Body of pancreas (tissue), 4 donors: ENCODE measurements around the gene USP5. TPM values are rescaled to one million over a fixed set of nuclear protein-coding genes. Genes with fewer than 3 reads are reported as not detected.

Experiments used
- ATAC-seq: fragments of 150-250 bp; one replicate; pipeline ENCODE4 v1.9.1; 2016
- DNase-seq, 4 donors: peaks; one replicate each; pipeline ENCODE4 v3.0.0-alpha.2; 2019
- H3K27ac ChIP-seq, 4 donors: fragments of 200-600 bp; sonication (generic); 1 replicate in 3 of 4; 2 replicates in 1 of 4; pipeline versions ENCODE4 v1.5.1 to v1.6.1; 2016 to 2019; ENCODE audit warnings: mild to moderate bottlenecking in 1 of 4, mixed read lengths in 1 of 4, moderate library complexity in 1 of 4
- H3K27me3 ChIP-seq, 2 donors: fragments of 200-600 bp; sonication (generic); one replicate each; pipeline ENCODE4 v1.6.0; 2016; ENCODE audit warnings: mild to moderate bottlenecking in 1 of 2
- H3K36me3 ChIP-seq, 2 donors: fragments of 200-600 bp; sonication (generic); replicated peaks in 1 of 2; 2 replicates each; pipeline ENCODE4 v1.5.1; 2016; ENCODE audit warnings: low read depth in 2 of 2; ENCODE audit not compliant: insufficient read depth in 1 of 2
- H3K4me1 ChIP-seq: fragments of 200-600 bp; sonication (generic); one replicate; pipeline ENCODE4 v1.6.0; 2016
- H3K4me3 ChIP-seq, 2 donors: fragments of 200-600 bp; sonication (generic); 1 replicate in 1 of 2; 2 replicates in 1 of 2; pipeline ENCODE4 v1.5.1; 2016 to 2019
- H3K9me3 ChIP-seq, 3 donors: fragments of 200-600 bp; sonication (generic); 1 replicate in 2 of 3; 2 replicates in 1 of 3; pipeline ENCODE4 v1.5.1; 2016
- POLR2A ChIP-seq, 3 donors: fragments of 450-650 bp; IDR thresholded peaks; one replicate each; pipeline ENCODE4 v1.6.1; 2016; ENCODE audit warnings: antibody characterized with exemption in 3 of 3, mild to moderate bottlenecking in 2 of 3
- WGBS, 2 donors: methylation state at CpG; one replicate each; pipeline ENCODE4 v1.1.5; 2017; 5-methylcytosine and 5-hydroxymethylcytosine counted together
- intact Hi-C: fragments of 100-400 bp; cut with DNase I; formaldehyde crosslinking; loops from one replicate; pipeline ENCODE4 v1.15.1; 2023
- total RNA-seq, 2 donors: library from RNA; depleted of rRNA; stranded (reverse); fragments of >200 nt; gene quantifications; one replicate each; pipeline ENCODE4 v1.1.0, GENCODE V29; 2016
- TF ChIP-seq, protein P1 (sequence below), 7 experiments: fragments of 450-650 bp in 4 of 7; fragments of 200-600 bp in 3 of 7; sonication (generic) in 3 of 7; IDR thresholded peaks; one replicate each; pipeline ENCODE4 v1.5.1; 2016 to 2019; ENCODE audit warnings: antibody characterized with exemption in 7 of 7

USP5 gene
- total RNA-seq, 2 donors from 2014 or later, result 18.2 to 60.6 TPM

DNA sequence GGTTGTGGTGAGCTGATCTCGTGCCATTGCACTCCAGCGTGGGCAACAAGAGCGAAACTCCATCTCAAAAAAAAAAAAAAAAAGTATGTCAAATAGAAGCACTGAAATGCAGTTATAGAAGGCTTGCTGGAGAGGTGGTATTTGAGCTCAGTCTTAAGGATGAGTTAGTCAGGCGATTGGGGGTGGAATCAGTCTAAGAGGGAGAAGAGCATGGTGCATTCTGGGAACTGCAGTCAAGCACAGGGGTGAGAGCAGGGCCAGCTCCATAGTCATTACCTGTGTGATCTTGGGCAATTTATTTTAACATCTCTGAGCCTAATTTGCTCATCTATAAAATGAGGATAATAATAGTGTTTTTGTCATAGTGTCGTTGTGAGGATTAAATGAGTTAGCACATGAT, 17.1 kb upstream of the USP5 start:
- Histone ChIP-seq H3K27ac (no peak overlapping the region), H3K9me3 (no peaks in the 10 kb centered on the region), H3K4me3 (no peak overlapping the region), H3K27me3 (no peaks in the 10 kb centered on the region), H3K36me3 (no peaks in the 10 kb centered on the region), H3K4me1 (peaks cover 5% of the 10 kb centered on the region)
- DNase-seq (no peak), ATAC-seq (no peak)
- no peak for TF ChIP-seq POLR2A (IDR thresholded peaks at IDR 0.05)
- TF ChIP-seq, protein P1, sequence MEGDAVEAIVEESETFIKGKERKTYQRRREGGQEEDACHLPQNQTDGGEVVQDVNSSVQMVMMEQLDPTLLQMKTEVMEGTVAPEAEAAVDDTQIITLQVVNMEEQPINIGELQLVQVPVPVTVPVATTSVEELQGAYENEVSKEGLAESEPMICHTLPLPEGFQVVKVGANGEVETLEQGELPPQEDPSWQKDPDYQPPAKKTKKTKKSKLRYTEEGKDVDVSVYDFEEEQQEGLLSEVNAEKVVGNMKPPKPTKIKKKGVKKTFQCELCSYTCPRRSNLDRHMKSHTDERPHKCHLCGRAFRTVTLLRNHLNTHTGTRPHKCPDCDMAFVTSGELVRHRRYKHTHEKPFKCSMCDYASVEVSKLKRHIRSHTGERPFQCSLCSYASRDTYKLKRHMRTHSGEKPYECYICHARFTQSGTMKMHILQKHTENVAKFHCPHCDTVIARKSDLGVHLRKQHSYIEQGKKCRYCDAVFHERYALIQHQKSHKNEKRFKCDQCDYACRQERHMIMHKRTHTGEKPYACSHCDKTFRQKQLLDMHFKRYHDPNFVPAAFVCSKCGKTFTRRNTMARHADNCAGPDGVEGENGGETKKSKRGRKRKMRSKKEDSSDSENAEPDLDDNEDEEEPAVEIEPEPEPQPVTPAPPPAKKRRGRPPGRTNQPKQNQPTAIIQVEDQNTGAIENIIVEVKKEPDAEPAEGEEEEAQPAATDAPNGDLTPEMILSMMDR (IDR thresholded peaks at IDR 0.05), result no peak
- WGBS, 2 donors, result 52 to 77% methylated on average over 3 to 5 of the region's 5 CpGs
- intact Hi-C loops, result loop anchor here (5.0 kb wide), 1 partner anchor 88 kb away; no protein-coding TSS in a partner anchor

DNA sequence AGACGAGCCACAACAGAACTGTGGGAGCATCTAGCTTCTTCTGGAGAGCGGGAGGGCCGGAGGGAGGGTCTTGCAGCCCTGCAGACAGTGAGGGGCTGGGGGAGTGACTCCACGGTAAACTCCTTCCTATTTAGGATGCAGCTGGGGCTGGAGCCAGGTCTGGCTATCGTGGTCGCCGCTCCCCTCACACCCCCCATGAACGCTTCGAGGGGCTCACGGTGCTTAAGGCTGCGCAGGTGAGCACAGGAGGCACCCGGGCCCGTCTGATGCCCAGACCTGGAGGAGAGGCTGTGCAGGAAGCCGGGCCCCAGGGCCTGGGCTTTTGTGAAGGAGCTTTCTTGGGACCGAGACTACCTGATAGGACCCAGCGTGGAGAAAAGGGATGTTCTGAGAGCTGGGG, 15.1 kb upstream of the USP5 start:
- Histone ChIP-seq H3K27ac (no peak overlapping the region), H3K27me3 (no peaks in the 10 kb centered on the region), H3K4me3 (no peak overlapping the region), H3K9me3 (no peaks in the 10 kb centered on the region), H3K36me3 (no peaks in the 10 kb centered on the region), H3K4me1 (no peaks in the 10 kb centered on the region)
- TF ChIP-seq POLR2A (IDR thresholded peaks at IDR 0.05), result no peak
- TF ChIP-seq, protein P1 (IDR thresholded peaks at IDR 0.05), result no peak
- WGBS, 2 donors, result 83 to 91% methylated on average over 2 to 16 of the region's 16 CpGs
- ATAC-seq (no peak), DNase-seq (no peak)
- intact Hi-C loops, result loop anchor here (5.0 kb wide), 1 partner anchor 90 kb away; no protein-coding TSS in a partner anchor

DNA sequence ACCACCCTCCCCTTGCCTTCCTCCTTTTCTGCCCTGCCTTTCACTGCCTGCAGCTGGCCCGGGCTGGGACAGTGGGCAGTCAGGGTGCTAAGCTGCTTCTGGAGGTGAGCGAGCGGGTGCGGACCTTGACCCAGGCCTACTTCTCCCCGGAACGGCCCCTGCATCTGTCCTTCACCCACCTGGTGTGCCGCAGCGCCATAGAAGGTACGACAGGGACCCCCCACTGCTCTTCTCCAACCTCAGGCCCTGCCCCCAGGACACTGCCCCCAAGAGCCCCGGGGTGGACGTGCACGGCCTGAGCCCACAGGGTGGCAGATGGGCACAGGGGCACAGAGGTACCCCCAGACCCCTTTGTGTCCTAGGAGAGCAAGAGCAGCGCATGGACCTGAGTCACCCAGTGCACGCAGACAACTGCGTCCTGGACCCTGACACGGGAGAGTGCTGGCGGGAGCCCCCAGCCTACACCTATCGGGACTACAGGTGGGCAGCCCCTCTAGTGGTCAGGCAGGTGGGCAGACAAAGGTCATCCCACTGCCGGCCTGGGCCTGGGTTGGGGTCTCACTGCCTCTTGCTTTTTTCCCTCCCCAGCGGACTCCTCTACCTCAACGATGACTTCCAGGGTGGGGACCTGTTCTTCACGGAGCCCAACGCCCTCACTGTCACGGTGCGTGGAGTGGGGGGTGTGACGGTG, 14.4 kb upstream of the USP5 start:
- Histone ChIP-seq H3K36me3 (no peaks in the 10 kb centered on the region), H3K4me1 (no peaks in the 10 kb centered on the region), H3K27me3 (no peaks in the 10 kb centered on the region), H3K4me3 (no peak overlapping the region), H3K9me3 (no peaks in the 10 kb centered on the region), H3K27ac (no peak overlapping the region)
- DNase-seq (no peak), ATAC-seq (no peak)
- TF ChIP-seq, protein P1 (IDR thresholded peaks at IDR 0.05), result no peak
- TF ChIP-seq POLR2A (IDR thresholded peaks at IDR 0.05), result no peak
- intact Hi-C loops, result loop anchor here (5.0 kb wide), 1 partner anchor 90 kb away; no protein-coding TSS in a partner anchor
- WGBS, 2 donors, result 88 to 90% methylated on average over 22 to 25 of the region's 26 CpGs

DNA sequence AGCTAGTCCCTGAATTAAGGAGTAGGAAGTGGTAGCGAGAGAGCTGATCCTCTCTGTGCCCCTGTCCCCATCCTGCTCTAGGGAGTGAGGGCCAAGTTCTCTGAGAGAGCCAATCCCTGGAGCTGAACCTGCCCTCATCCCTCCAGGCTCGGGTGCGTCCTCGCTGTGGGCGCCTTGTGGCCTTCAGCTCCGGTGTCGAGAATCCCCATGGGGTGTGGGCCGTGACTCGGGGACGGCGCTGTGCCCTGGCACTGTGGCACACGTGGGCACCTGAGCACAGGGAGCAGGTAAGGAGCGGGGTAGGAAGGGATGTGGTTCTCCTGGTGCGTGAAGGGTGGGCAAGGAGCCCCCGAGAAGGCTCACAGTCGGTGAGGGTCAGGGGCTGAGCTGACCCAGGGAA, 13.1 kb upstream of the USP5 start:
- no peak for ATAC-seq
- WGBS, 2 donors, result 88 to 90% methylated on average over 16 of the region's 16 CpGs
- no peak for TF ChIP-seq POLR2A (IDR thresholded peaks at IDR 0.05)
- TF ChIP-seq, protein P1 (IDR thresholded peaks at IDR 0.05), result no peak
- H3K9me3 ChIP-seq, result no peaks in the 10 kb centered on the region
- no peaks in the 10 kb centered on the region for H3K36me3 ChIP-seq
- no peak overlapping the region for H3K27ac ChIP-seq
- no peak for DNase-seq
- no peaks in the 10 kb centered on the region for H3K27me3 ChIP-seq
- no peak overlapping the region for H3K4me3 ChIP-seq
- intact Hi-C loops, result loop anchor here (5.0 kb wide), 1 partner anchor 92 kb away; no protein-coding TSS in a partner anchor
- H3K4me1 ChIP-seq, result no peaks in the 10 kb centered on the region
